Measurements from ENCODE around the gene GABRR2.
"Not testable (repeated sequence)": the region's sequence is repeated elsewhere in the genome, so short reads cannot be mapped to it uniquely, and the experiment has no call there.

GABRR2 gene

GRCh38 chr6:89255417-89255816, 59.7 kb downstream of the GABRR2 start:
- DNase-seq: no peak

- DNase-seq: no peak
Measured at GRCh38 chr6:89254569-89254968, 60.5 kb downstream of the GABRR2 start.

GRCh38 chr6:89252907-89253306, 62.2 kb downstream of the GABRR2 start:
- no peak for DNase-seq

GRCh38 chr6:89251976-89252375, 63.1 kb downstream of the GABRR2 start:
- DNase-seq: no peak

- DNase-seq: no peak
Measured at GRCh38 chr6:89251170-89251569, 63.9 kb downstream of the GABRR2 start.

- no peak for DNase-seq
Measured at GRCh38 chr6:89250239-89250638, 64.9 kb downstream of the GABRR2 start.

GRCh38 chr6:89244241-89244985, 70.7 kb downstream of the GABRR2 start:
- DNase-seq: no peak

- DNase-seq: no peak
Measured at GRCh38 chr6:89243331-89243629, 71.8 kb downstream of the GABRR2 start.

GRCh38 chr6:89242574-89243330, 72.3 kb downstream of the GABRR2 start:
- DNase-seq: peak; percentile 57

- no peak for DNase-seq
Measured at GRCh38 chr6:89239338-89239737, 75.8 kb downstream of the GABRR2 start.

GRCh38 chr6:89237158-89237557, 77.9 kb downstream of the GABRR2 start:
- no peak for DNase-seq

- DNase-seq: not testable (repeated sequence)
Measured at GRCh38 chr6:89233605-89234004, 81.5 kb downstream of the GABRR2 start.

GRCh38 chr6:89222712-89223039, 92.4 kb downstream of the GABRR2 start:
- no peak for DNase-seq

GRCh38 chr6:89221971-89222711, 93.0 kb downstream of the GABRR2 start:
- DNase-seq: no peak

GRCh38 chr6:89221129-89221528, 94.0 kb downstream of the GABRR2 start:
- DNase-seq: no peak

GRCh38 chr6:89217299-89217910, 97.7 kb downstream of the GABRR2 start, which contains the start of gene GABRR1:
Gene GABRR1 (minus strand): TSS chr6:89217358. CDS start chr6:89217322, 36 bp downstream.
- no peak for DNase-seq

- DNase-seq: no peak
Measured at GRCh38 chr6:89216411-89216810, 98.7 kb downstream of the GABRR2 start.

GRCh38 chr6:89215391-89215790, 99.7 kb downstream of the GABRR2 start:
- no peak for DNase-seq

- no peak for DNase-seq
Measured at GRCh38 chr6:89214197-89214596, 100.9 kb downstream of the GABRR2 start.

- no peak for DNase-seq
Measured at GRCh38 chr6:89212472-89212871, 102.6 kb downstream of the GABRR2 start.

GRCh38 chr6:89209457-89209856, 105.6 kb downstream of the GABRR2 start:
- no peak for DNase-seq

- no peak for DNase-seq
Measured at GRCh38 chr6:89208551-89208950, 106.5 kb downstream of the GABRR2 start.
